Stomach (tissue), 9 donors: ENCODE results near the gene CDH16. TPM values are rescaled to one million over a fixed set of nuclear protein-coding genes. Genes with fewer than 3 reads are reported as not detected.

ENCODE experiments used
- DNase-seq, 2 donors: peaks; one replicate each; pipeline versions ENCODE4 v3.0.0 to v3.0.0-alpha.2; 2013 to 2019
- H3K27ac ChIP-seq, 5 donors: fragments of 200-600 bp in 4 of 5; sonication (generic) in 4 of 5; one replicate each; pipeline ENCODE4 v1.5.1; 2013 to 2019; ENCODE audit warnings: mild to moderate bottlenecking in 1 of 5, moderate library complexity in 1 of 5
- H3K27me3 ChIP-seq, 3 donors: fragments of 200-600 bp; sonication (generic); one replicate each; pipeline ENCODE4 v1.5.1; 2017 to 2019; ENCODE audit warnings: mixed run types in 1 of 3
- H3K36me3 ChIP-seq, 4 donors: fragments of 200-600 bp; sonication (generic); 1 replicate in 3 of 4; 2 replicates in 1 of 4; pipeline ENCODE4 v1.5.1; 2016 to 2019
- H3K4me1 ChIP-seq, 4 donors: fragments of 200-600 bp; sonication (generic); one replicate each; pipeline ENCODE4 v1.5.1; 2016 to 2019
- H3K4me3 ChIP-seq, 4 donors: fragments of 200-600 bp; sonication (generic) in 3 of 4; one replicate each; pipeline ENCODE4 v1.5.1; 2016 to 2019; ENCODE audit warnings: mild to moderate bottlenecking in 1 of 4
- H3K9me3 ChIP-seq, 4 donors: fragments of 200-600 bp; sonication (generic); one replicate each; pipeline ENCODE4 v1.5.1; 2016 to 2019
- CTCF ChIP-seq, 7 experiments: fragments of 450-650 bp in 4 of 7; fragments of 200-600 bp in 3 of 7; sonication (generic) in 3 of 7; IDR thresholded peaks; one replicate each; pipeline ENCODE4 v1.5.1; 2016 to 2019; ENCODE audit warnings: antibody characterized with exemption in 7 of 7, control low read depth in 2 of 7, mild to moderate bottlenecking in 1 of 7
- EP300 ChIP-seq: sonication (generic); formaldehyde crosslinking; IDR thresholded peaks from one replicate; pipeline ENCODE4 v1.6.1; 2017; ENCODE audit warnings: antibody characterized with exemption
- POLR2A ChIP-seq, 4 donors: fragments of 450-650 bp; IDR thresholded peaks; one replicate each; pipeline ENCODE4 v1.6.1; 2016; ENCODE audit warnings: antibody characterized with exemption in 4 of 4, control low read depth in 2 of 4, mild to moderate bottlenecking in 1 of 4, moderate library complexity in 1 of 4
- POLR2AphosphoS5 ChIP-seq, 3 donors: sonication (generic); formaldehyde crosslinking; IDR thresholded peaks; one replicate each; pipeline ENCODE4 v1.6.1; 2016; ENCODE audit warnings: antibody characterized with exemption in 3 of 3
- WGBS, 5 donors: extraction: QIAGEN DNeasy Blood & Tissue Kit in 3 of 5; methylation state at CpG; one replicate each; pipeline versions ENCODE4 v1.1.5 to v1.1.7; 2013 to 2018; 5-methylcytosine and 5-hydroxymethylcytosine counted together
- intact Hi-C: fragments of 100-400 bp; cut with DNase I; formaldehyde crosslinking; loops from one replicate; pipeline ENCODE4 v1.15.1; 2023; ENCODE audit warnings: low total_unique reads
- polyA plus RNA-seq, 3 donors: library from polyadenylated mRNA; stranded (reverse); fragments of 200-250 nt; gene quantifications; one replicate each; pipeline ENCODE4 v1.2.3, GENCODE V29; 2013
- total RNA-seq, 5 donors: library from RNA; depleted of rRNA; stranded (reverse); fragments of >200 nt; gene quantifications; one replicate each; pipeline versions ENCODE4 v1.1.0 to v1.2.3, GENCODE V29; 2014 to 2016
- donor health status: healthy with polysubstance abuse.
- donor health status: Bipolar disorder and iron deficiency.
- donor health status: healthy.

CDH16 gene
- total and polyA plus RNA-seq, 8 donors: 0.14 to 2.3 (median 1.1) TPM; not detected in 5

- H3K9me3 ChIP-seq: no peaks in the 10 kb centered on the region
- DNase-seq: no peak
- intact Hi-C loops: no loop called here
- WGBS, 5 donors: 70 to 82% (median 80%) methylated on average over 12 to 14 of the region's 14 CpGs
- H3K27ac ChIP-seq: peak overlapping the region in 4 of 5 donors; percentile 59 to 88 (median 63)
- no peaks in the 10 kb centered on the region for H3K27me3 ChIP-seq
- peaks cover 53 to 87% (median 69%) of the 10 kb centered on the region in 4 donors for H3K4me1 ChIP-seq
- no peak overlapping the region for H3K4me3 ChIP-seq
- no peaks in the 10 kb centered on the region for H3K36me3 ChIP-seq
- no peak for TF ChIP-seq POLR2A (IDR thresholded peaks at IDR 0.05)
- TF ChIP-seq POLR2AphosphoS5 (IDR thresholded peaks at IDR 0.05): no peak
- no peak for TF ChIP-seq EP300
- no peak for TF ChIP-seq CTCF (IDR thresholded peaks at IDR 0.05)
Measured at GRCh38 chr16:66902648-66903543, 15.8 kb downstream of the CDH16 start.

GRCh38 chr16:66901626-66902025, 17.1 kb downstream of the CDH16 start:
- Histone ChIP-seq H3K36me3 (no peaks in the 10 kb centered on the region), H3K27me3 (no peaks in the 10 kb centered on the region), H3K27ac (peak overlapping the region in 4 of 5 donors; percentile 80 to 88 (median 86)), H3K4me1 (peaks cover 53 to 94% (median 75%) of the 10 kb centered on the region in 4 donors), H3K9me3 (no peaks in the 10 kb centered on the region), H3K4me3 (no peak overlapping the region)
- 82 to 94% (median 90%) methylated on average over 8 to 10 of the region's 10 CpGs for WGBS, 5 donors
- no peak for TF ChIP-seq EP300
- no peak for TF ChIP-seq POLR2AphosphoS5 (IDR thresholded peaks at IDR 0.05)
- no peak for TF ChIP-seq CTCF (IDR thresholded peaks at IDR 0.05)
- no peak for TF ChIP-seq POLR2A (IDR thresholded peaks at IDR 0.05)
- DNase-seq: no peak
- intact Hi-C loops: no loop called here

- H3K27ac ChIP-seq: peak overlapping the region in 4 of 5 donors; percentile 80 to 88 (median 86)
- intact Hi-C loops: no loop called here
- H3K27me3 ChIP-seq: no peaks in the 10 kb centered on the region
- DNase-seq: peak in 1 of 2 donors; percentile 74
- no peaks in the 10 kb centered on the region for H3K36me3 ChIP-seq
- TF ChIP-seq EP300 (no peak), POLR2A (IDR thresholded peaks at IDR 0.05) (no peak), POLR2AphosphoS5 (IDR thresholded peaks at IDR 0.05) (peak in 1 of 3 donors; percentile 40), CTCF (IDR thresholded peaks at IDR 0.05) (no peak)
- no peaks in the 10 kb centered on the region for H3K9me3 ChIP-seq
- H3K4me3 ChIP-seq: no peak overlapping the region
- WGBS, 5 donors: 26 to 39% (median 28%) methylated on average over 4 to 7 of the region's 7 CpGs
- H3K4me1 ChIP-seq: peaks cover 52 to 93% (median 75%) of the 10 kb centered on the region in 4 donors
Measured at GRCh38 chr16:66900721-66901441, 17.8 kb downstream of the CDH16 start.

- peak overlapping the region; percentile 56 to 88 (median 85) for H3K27ac ChIP-seq
- DNase-seq: peak; percentile 87 to 95
- intact Hi-C loops: no loop called here
- H3K27me3 ChIP-seq: no peaks in the 10 kb centered on the region
- WGBS, 5 donors: 19 to 24% (median 20%) methylated on average over 9 of the region's 9 CpGs
- no peaks in the 10 kb centered on the region for H3K36me3 ChIP-seq
- peaks cover 44 to 92% (median 70%) of the 10 kb centered on the region in 4 donors for H3K4me1 ChIP-seq
- no peak overlapping the region for H3K4me3 ChIP-seq
- H3K9me3 ChIP-seq: no peaks in the 10 kb centered on the region
- no peak for TF ChIP-seq EP300
- TF ChIP-seq CTCF (IDR thresholded peaks at IDR 0.05): no peak
- TF ChIP-seq POLR2A (IDR thresholded peaks at IDR 0.05): no peak
- peak; percentile 30 to 43 (median 34) for TF ChIP-seq POLR2AphosphoS5 (IDR thresholded peaks at IDR 0.05)
Measured at GRCh38 chr16:66899945-66900710, 18.6 kb downstream of the CDH16 start.
